ENCODE results near the gene VTCN1.

VTCN1 gene

GRCh38 chr1:117116784-117117130 is 94.0 kb downstream of the VTCN1 start:
- CTCF ChIA-PET = interaction anchor here (2.2 kb wide), 1 partner anchor 168 kb away, joined by 13 read pairs; no protein-coding TSS in a partner anchor
- POLR2A ChIA-PET = no interaction called here
- no peak for DNase-seq (ENCODE audit: low read depth, low spot score)
- no peak for TF ChIP-seq CTCF (IDR thresholded peaks at IDR 0.05; ENCODE audit: insufficient read depth, low read length, missing control alignments)
- no peak overlapping the region for H3K4me3 ChIP-seq (ENCODE audit: low read depth, low read length)

- POLR2A ChIA-PET = no interaction called here
These were observed 94.5 kb downstream of the VTCN1 start for GRCh38 chr1:117116090-117116783.

GRCh38 chr1:117114877-117115276 is 95.8 kb downstream of the VTCN1 start:
- no peak overlapping the region for H3K4me3 ChIP-seq (ENCODE audit: low read depth, low read length)
- no peak for TF ChIP-seq CTCF (IDR thresholded peaks at IDR 0.05; ENCODE audit: insufficient read depth, low read length, missing control alignments)
- no peak for DNase-seq (ENCODE audit: low read depth, low spot score)
- ChIA-PET CTCF (interaction anchor here (1.2 to 1.9 kb wide), 4 partner anchors 12 to 48 kb away, joined by 3 to 14 read pairs (median 7); no protein-coding TSS in a partner anchor), POLR2A (no interaction called here)

More at GRCh38 chr1:117116090-117116783, 94.5 kb downstream of the VTCN1 start:
- CTCF ChIA-PET = interaction anchor here (1.2 to 2.2 kb wide), 5 partner anchors 11 to 168 kb away, joined by 3 to 14 read pairs (median 9); no protein-coding TSS in a partner anchor
- DNase-seq (ENCODE audit: low read depth, low spot score) = no peak
- TF ChIP-seq CTCF (IDR thresholded peaks at IDR 0.05; ENCODE audit: insufficient read depth, low read length, missing control alignments) = no peak
- H3K4me3 ChIP-seq (ENCODE audit: low read depth, low read length) = no peak overlapping the region

GRCh38 chr1:117113199-117113598 is 97.5 kb downstream of the VTCN1 start:
- no peak overlapping the region for H3K4me3 ChIP-seq (ENCODE audit: low read depth, low read length)
- ChIA-PET POLR2A (no interaction called here), CTCF (interaction anchor here (1.4 to 2.2 kb wide), 2 partner anchors 9 to 15 kb away, joined by 6 to 10 read pairs; no protein-coding TSS in a partner anchor)
- no peak for TF ChIP-seq CTCF (IDR thresholded peaks at IDR 0.05; ENCODE audit: insufficient read depth, low read length, missing control alignments)
- DNase-seq (ENCODE audit: low read depth, low spot score) = no peak

- no peak for DNase-seq (ENCODE audit: low read depth, low spot score)
- CTCF ChIA-PET = interaction anchor here (1.1 to 2.5 kb wide), 4 partner anchors 10 to 19 kb away, joined by 3 to 10 read pairs (median 8); no protein-coding TSS in a partner anchor
- POLR2A ChIA-PET = no interaction called here
- H3K4me3 ChIP-seq (ENCODE audit: low read depth, low read length) = no peak overlapping the region
- no peak for TF ChIP-seq CTCF (IDR thresholded peaks at IDR 0.05; ENCODE audit: insufficient read depth, low read length, missing control alignments)
These were observed 98.5 kb downstream of the VTCN1 start for GRCh38 chr1:117112047-117112717.

GRCh38 chr1:117110774-117111173 is 100.0 kb downstream of the VTCN1 start:
- no peak for DNase-seq (ENCODE audit: low read depth, low spot score)
- ChIA-PET CTCF (interaction anchor here (1.2 to 2.5 kb wide), 6 partner anchors 9 to 174 kb away, joined by 4 to 9 read pairs (median 5); no protein-coding TSS in a partner anchor), POLR2A (no interaction called here)
- TF ChIP-seq CTCF (IDR thresholded peaks at IDR 0.05; ENCODE audit: insufficient read depth, low read length, missing control alignments) = no peak
- no peak overlapping the region for H3K4me3 ChIP-seq (ENCODE audit: low read depth, low read length)
